Lung microvascular endothelial cell (primary cell): ENCODE measurements around the gene PRKAR2B. TPM values are rescaled to one million over a fixed set of nuclear protein-coding genes. Genes with fewer than 3 reads are reported as not detected.
"Not testable (repeated sequence)": the region's sequence is repeated elsewhere in the genome, so short reads cannot be mapped to it uniquely, and the experiment has no call there.

Experiments used
- DNase-seq, 2 donors: peaks; one replicate each; pipeline versions ENCODE4 v3.0.0 to v3.0.0-alpha.2; 2010; ENCODE audit warnings: low read depth in 2 of 2
- total RNA-seq: library from RNA; depleted of rRNA; stranded (reverse); fragments of >200 nt; gene quantifications from 2 replicates; pipeline ENCODE4 v1.2.1, GENCODE V29; 2014

Gene PRKAR2B
- total RNA-seq, 1 donor from 2014 or later: 17.3 TPM

DNA sequence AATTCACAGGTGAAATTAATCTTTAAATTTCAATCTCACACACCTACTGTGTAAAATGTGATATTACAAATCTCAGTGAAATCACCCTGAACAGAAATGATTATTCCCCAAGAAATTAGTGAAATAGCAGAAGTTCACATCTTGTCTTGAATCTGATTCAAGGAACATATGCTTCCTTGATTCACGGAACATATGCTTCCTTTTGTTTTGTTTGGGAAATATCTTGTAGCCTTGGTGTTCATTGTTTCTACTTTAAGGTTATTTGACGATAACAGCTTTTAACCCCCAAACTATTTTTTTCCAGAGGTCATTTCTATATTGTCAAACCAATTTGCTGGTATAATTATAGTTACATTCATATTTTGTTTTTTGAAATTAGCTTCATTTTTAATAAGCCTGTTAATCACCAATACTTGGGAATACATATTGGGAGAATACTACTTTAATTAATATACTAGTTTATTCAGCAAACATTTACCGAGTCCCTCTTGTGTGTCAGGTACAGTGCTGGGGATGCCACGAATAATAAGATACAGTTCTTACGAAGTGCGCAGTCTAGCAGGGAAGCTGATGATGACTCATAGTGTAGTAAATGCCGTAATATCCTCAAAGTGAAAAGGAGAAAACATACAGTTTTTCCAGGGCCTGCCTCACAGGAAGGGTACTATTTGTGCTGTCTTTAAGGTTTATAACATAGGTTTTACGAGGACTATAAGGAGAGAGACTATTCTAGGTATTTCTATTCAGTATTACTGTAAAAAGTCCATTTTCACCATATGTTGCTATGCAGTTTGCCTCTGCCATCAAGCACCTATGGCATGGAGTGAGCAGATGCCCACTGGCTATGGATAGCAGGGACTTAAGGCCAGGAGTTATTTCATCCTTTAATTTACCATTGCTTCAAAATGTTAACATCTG, 32.5 kb downstream of the PRKAR2B start:
- peak; percentile 71 to 94 for DNase-seq

DNA sequence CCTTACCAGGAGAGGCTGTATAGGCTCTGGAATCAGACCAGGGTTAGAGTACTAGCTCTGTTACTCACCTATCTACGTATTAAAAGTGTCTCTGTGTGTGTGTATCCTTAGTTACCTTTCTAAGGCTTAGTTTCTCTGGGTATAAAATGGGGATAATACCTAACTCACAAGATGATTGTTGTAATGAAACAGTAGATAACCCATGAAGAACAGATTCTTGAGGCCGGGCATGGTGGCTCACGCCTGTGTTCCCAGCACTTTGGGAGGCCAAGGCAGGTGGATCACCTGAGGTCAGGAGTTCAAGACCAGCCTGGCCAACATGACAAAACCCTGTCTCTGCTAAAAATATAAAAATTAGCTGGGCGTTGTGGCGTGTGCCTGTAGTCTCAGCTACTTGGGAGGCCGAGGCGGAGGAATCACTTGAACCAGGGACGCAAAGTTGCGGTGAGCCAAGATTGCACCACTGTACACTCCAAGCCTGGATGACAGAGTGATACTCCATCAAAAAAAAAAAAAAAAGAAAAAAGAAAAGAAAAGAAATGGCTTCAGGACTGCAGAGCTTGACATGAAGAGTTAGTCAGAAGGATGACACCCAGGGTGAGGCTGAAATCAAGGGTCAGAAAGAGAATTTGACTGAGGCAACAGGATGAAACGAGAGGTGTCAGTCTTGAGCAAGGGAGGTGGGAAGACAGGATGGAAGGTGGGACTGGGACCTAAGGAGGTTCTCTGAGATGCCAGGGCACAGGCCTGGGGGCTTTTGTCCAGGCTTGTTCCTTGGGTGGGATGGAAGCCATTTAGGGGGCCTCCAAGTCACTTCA, 33.4 kb downstream of the PRKAR2B start:
- DNase-seq: no peak

DNA sequence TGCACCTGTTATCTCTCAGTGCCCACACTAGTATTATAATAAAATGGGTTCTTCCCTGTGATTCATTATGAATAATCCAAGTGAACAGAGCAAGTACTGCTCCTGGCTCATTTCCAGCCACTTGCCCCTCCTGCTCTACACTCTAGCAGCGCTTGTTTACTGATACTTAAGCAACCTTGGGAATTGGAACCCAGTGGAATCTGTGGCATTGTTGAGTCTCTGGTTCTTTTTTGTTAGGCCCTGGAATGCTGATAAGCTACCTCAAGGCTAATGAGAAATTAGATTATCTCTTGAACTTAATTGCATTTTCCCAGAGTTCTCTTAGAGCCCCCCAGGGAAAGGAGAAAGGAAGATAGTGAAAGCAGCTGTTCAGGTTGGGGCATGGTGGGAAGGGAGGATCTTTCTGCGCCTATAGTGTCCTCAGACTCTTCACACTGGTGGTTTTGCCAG, 34.0 kb downstream of the PRKAR2B start:
- DNase-seq: peak; percentile 27 to 96

DNA sequence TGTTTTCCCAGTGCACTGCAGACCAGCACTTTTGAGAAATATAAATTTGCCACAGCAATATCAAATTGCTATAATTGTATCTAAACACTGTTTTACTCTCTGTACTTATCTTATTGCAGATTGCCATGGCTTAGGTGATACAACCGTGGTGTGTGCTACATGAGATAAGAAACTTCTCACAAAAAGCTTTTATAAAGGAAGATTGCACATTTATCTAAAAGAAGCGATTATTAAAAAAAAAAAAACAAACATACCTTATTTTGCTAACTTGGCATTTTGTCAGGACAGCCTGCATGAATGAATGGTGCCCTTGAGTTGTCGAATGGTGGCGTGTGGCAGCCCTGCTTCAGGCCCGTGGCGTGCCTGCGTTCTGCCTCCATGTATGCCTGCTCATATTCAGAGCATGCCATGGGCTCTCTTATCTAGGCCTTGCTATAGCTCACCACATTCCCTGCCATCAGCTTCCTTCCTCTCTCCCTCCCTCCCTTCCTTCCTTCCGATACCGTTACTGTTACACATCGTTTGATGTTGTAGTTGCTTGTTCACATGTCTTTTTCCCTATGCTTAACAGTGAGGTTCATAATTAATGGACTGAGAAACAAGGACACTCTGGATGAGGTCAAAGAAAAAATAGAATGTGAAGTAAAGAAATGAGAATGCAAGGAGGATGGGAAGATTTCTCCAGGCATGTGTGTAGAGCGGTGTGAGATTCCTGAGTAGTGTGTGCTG, 34.9 kb downstream of the PRKAR2B start:
- peak; percentile 68 to 77 for DNase-seq

DNA sequence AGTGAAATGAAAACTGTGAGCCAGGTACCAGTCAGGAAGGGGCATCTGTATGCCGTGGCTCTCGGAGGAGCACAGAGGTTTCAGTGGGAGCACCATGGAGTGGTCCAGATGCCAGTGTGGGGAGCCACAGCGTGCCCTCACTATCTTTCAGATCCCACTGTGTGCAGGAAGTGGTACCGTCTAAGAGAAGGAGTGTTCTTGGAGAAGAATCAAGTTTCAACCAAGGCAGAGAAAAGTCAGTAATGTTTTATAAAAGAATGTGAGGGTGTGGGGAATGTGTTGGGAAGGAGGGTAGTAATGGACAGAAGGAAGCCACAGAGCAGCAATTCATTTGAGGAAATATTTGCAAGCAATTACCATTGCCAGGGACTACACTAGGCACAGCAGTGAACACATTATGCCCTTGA, 35.6 kb downstream of the PRKAR2B start:
- DNase-seq: no peak

DNA sequence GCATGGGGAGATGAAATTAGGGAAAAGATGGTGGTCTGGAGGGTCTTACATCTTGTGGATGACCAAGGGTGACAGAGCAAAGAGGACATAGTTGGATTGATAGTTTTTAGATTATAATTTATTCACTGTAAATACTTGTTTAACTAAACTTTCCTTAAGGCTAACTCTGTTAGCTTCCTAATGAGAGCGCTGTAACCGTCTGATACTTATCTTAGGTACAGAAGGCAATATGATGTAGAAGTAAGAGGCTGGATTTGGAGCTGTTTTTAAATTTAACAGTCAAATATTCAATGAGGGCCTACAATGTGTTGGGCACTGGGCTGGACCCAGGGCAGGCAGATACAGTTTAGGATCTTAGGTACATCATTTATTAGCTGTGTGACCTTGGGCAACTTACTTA, 36.0 kb downstream of the PRKAR2B start:
- DNase-seq: no peak

DNA sequence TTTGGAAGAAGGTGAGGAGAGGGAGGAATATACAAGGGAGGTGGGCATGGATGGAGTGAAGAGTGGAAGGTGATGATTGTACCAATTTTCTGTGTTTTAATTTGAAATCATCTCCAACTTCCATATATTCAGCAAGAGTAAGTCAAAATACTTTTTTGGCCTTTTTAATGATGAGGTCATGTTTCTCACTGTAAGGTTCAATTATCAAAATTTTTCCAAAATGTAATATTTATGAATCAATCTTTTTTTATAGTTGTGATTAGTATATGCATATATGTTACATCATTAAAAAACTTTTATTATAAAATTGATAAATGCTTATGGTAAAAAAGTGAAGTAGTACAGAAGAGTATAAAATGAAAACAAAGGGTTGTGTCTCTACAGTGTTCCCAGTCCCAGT, 40.7 kb downstream of the PRKAR2B start:
- DNase-seq: no peak

DNA sequence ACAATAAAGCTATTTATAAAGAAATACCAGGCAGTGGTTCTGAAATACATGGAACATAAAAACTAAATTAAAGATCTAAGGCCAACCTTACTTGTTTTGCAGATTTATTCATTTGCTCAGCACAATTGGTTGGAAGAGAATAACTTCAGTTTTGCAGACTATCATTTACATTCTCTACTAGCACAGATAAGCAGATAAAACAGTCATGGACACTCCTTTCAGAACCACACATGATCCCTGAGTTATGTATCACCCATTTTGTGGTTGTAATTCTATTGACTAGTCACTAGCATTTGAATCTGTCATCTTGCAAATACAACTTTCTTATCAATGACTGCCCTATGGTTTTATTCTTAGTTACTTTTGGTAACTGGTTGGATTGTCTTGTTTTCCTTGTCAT, 45.1 kb downstream of the PRKAR2B start:
- no peak for DNase-seq

DNA sequence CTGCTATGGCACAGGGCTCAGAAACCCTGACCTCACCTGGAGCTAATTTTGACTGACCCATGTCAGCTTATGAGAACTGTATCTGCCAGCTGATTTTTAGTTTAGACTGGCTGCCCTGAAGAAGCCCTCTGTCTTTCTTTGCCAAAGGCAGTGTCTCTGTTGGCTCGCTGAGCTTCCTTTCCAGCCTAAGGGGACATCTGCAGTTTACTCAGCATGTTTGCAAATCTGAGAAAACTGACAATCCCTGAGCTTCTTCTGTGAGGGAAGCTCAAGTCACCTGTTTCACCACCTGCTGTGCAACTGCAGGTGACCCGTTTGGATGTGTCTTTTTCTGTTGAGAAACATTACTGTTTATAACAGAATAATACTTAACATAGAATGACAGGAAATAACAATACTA, 46.0 kb downstream of the PRKAR2B start:
- peak in 1 of 2 donors; percentile 32 for DNase-seq

DNA sequence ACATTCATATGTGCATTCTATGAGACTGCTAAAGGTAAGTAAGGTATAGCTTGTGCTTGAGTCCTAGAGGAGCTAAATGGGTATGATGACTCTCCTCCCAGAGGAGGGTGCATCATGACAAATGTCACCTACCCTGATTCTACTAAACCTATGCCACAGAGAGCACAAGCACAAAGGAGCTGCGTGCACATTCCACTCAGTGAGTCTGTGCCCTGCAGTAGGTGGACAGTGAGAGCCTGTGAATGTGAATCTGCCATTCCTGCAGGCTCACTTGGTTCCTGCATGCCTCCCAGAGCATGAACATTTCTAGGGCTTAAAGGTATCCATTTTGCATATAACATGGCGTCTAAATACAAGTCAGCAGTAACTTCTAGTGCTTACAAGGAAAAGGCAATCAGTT, 46.8 kb downstream of the PRKAR2B start:
- no peak for DNase-seq

DNA sequence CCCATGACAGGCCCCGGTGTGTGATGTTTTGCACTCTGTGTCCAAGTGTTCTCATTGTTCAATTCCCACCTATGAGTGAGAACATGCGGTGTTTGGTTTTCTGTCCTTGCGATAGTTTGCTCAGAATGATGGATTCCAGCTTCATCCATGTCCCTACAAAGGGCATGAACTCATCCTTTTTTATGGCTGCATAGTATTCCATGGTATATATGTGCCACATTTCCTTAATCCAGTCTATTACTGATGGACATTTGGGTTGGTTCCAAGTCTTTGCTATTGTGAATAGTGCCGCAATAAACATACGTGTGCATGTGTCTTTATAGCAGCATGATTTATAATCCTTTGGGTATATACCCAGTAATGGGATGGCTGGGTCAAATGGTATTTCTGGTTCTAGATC, 49.2 kb downstream of the PRKAR2B start:
- not testable (repeated sequence) for DNase-seq

DNA sequence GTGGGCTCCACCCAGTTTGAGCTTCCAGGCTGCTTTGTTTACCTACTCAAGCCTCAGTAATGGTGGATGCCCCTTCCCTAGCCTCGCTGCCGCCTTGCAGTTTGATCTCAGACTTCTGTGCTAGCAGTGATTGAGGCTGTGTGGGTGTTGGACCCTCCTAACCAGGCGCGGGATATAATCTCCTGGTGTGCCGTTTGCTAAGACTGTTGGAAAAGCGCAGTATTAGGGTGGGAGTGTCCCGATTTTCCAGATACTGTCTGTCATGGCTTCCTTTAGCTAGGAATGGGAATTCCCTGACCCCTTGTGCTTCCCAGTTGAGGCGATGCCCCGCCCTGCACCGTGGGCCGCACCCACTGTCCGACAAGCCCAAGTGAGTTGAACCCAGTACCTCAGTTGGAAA, 54.6 kb downstream of the PRKAR2B start:
- not testable (repeated sequence) for DNase-seq

DNA sequence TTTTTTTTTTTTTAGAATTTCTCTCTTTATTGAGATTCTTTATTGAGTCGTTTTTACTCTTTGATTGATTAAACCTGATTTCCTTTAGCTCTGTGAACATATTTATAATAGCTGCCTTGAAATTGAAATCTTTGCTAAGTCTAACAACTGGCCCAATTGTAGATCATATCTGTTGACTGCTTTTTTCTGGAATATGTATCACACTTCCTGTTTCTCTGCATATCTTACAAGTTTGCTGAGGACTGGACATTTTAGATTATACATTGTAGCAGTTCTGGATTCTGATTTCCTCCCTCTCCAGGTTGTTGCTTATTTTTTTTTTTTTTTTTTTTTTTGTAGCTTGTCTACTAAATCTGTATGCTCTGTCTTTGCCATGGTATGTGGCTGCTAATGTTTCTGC, 56.3 kb downstream of the PRKAR2B start:
- DNase-seq: peak in 1 of 2 donors; percentile 68

DNA sequence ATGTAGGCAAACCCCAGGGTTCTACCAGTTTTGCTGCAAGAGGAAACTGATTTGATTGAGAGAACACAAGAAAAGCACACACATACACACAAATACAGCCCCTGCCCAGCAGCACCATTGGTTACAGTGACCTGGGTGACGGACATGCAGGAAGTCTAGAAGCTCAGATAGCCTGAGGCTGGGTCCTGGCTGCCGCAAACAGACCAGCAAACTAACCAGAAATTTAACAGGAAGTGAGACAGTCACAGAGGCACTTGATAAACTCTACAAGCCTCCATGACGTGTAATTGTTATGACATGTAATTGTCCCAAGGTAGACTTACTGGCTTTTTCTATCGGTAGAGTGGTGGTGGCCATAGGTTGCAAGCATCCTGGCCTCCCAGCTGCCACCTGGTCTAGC, 58.9 kb downstream of the PRKAR2B start:
- peak; percentile 74 to 82 for DNase-seq

DNA sequence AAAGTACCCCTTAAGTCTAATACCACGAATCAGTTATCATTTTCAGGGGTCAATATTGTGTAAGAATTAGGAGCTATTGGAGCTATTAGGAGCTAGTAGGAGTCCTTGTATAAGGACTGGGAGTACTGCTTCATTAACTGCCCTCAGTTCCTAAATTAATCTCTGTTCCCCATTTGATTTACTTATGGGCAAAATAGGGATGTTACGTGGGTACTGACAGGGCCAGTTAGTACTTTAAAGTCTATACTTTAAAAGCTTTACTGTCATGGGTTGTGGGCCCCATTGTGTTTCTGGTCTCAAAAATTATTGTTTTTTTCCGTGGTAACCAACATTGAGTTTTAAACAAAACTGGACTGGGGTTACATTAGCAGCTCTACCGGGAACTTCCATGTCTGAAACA, 60.3 kb downstream of the PRKAR2B start:
- no peak for DNase-seq

DNA sequence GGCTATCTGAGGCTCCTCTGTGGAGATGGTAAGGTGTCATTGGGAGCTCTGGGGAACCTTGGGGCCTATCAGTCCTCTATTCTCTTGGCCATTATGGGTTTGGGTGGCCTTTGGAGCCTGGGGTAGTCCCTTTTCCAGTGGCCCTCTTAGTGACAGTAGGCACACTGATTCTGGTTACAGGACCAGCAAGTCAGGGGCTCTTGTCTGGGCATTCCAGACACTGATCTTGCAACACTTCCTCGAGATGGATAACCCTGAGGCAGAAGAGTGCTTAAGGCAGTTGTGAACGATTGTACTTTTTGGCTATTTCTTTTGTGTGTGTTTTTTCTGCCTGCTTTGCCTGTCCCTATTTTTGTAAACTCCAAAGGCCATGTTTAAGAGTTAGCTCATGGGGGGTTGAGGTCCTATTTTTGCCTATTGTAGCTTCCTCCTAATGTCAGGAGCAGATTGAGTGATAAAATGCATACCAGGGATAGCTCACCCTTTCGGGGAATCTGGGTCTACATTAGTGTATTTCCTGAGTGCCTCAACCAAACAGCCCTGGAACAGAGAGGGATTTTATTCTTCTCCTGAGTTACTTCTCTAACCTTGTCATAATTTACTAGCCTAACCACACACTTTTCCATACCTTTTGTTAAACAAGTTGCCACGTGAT, 61.2 kb downstream of the PRKAR2B start:
- peak in 1 of 2 donors; percentile 10 for DNase-seq

DNA sequence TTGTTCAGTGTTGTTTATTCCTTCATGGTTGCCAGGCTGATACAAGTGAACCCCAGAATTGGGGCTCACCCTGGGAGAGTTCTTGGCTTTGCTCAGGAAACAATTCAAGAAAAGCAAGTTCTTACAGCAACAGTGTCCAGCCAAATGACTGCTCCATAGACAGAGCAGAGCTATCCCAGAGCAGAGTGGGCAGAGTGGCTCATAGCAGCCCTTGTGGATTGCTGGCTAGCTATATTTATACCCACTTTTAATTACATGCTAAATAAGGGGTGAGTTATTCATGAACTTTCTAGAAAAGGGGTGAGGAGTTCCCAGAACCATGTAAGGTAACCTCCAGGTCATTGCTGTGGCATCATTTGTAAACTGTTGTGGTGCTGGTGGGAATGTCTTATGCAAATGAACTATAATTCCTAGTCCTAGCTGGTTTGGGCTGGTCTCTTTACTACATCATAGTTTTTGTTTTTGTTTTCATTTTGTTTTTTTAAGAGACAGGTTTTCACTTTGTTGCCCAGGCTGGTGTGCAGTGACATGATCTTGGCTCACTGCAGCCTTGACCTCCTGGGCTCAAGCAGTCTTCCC, 64.4 kb downstream of the PRKAR2B start:
- no peak for DNase-seq

DNA sequence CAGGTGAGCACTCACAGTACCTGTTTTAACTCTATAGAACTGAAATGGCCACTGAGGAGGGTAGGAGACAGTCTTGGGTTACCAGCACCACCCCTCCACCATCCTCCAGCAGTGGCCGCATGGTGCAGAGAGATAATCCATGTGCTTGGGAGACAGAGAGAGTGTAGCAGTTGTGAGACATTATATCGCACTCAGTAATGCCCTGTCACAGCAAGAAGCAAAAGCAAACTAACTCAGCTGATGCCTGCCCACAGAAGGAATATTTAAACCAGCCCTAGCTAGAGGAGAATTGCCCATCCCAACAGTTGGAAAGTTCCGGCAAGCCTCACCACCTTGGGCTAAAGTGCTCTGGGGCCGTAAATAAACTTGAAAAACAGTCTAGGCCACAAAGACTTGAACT, 65.5 kb downstream of the PRKAR2B start:
- no peak for DNase-seq

DNA sequence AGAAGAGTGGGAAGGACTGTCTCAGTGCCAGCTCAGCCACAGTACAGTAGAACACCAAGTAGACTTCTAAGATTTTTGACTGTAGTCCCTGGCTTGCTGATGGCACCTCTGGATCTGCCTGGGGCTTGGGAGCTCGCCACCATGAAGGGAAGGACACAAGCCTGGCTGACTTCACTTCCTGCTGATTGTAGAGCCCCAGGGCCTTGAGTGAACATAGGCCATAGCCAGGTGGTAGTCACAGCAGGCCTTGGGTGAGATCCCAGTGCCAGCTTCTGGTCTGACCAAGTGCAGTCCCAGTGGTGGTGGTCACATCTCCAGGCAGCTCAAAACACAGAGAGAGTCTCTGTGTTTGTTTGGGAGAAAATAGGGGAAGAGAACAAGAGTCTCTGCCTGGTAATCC, 66.7 kb downstream of the PRKAR2B start:
- DNase-seq: no peak

DNA sequence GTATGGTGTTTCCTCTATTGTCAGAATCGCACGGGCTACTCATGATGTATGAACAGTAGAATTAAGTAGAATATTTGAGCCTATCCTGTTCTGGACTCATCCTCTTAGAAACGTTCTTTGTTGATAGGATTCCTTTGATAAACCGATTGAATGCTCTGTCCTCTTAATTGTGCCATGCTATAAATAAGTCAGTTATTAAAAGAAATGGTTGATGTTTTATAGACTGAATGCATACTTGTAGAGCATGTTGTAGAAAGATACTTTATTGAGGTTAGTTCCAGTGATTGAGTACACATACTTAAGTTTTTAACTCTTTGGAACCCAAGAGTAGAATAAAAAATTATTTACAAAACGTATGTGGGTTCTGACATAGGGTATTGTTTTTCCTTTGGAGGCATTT, 69.4 kb downstream of the PRKAR2B start:
- DNase-seq: no peak

DNA sequence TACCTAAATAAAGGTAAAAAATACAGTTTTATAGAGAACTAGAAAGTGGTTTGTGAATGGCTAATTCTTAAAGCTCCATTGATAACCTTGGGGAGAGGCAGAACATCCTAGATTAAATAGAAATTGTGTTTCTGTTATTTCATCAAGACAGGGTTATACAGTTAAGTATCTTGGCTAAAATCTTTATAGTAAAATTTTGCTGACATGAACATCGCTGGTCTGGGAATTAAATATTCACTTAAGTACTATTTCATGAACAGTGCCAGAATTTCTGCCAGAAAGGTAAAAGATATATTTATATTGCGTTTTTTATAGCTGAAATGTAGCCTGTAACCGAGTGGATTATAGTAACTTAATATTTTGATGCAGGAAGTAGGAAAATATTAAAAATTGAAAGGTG, 70.6 kb downstream of the PRKAR2B start:
- DNase-seq: no peak
